ACC112 (cell line): Measurements from ENCODE around the gene GFOD1.
"Not testable (repeated sequence)": the region's sequence is repeated elsewhere in the genome, so short reads cannot be mapped to it uniquely, and the experiment has no call there.

Experiments
- H2AFZ ChIP-seq: fragments of 200-600 bp; sonication (generic); one replicate; pipeline ENCODE4 v1.6.0; 2017; ENCODE audit warnings: antibody characterized with exemption, low read length; ENCODE audit not compliant: unreplicated experiment
- H3K27ac ChIP-seq: fragments of 200-600 bp; sonication (generic); 2 replicates; pipeline ENCODE4 v1.5.1; 2014; ENCODE audit warnings: low read depth, mild to moderate bottlenecking, antibody characterized with exemption, low read length, moderate library complexity
- H3K27me3 ChIP-seq: fragments of 200-600 bp; sonication (generic); 2 replicates; pipeline ENCODE4 v1.6.1; 2014; ENCODE audit warnings: mild to moderate bottlenecking, antibody characterized with exemption, low read length, moderate library complexity, mixed read lengths; ENCODE audit not compliant: insufficient read depth
- H3K36me3 ChIP-seq: fragments of 200-600 bp; sonication (generic); 2 replicates; pipeline ENCODE4 v1.6.1; 2016; ENCODE audit warnings: mild to moderate bottlenecking, antibody characterized with exemption, low read length, moderate library complexity, mixed read lengths; ENCODE audit not compliant: insufficient read depth
- H3K4me1 ChIP-seq: fragments of 200-600 bp; sonication (generic); one replicate; pipeline ENCODE4 v1.6.1; 2016; ENCODE audit warnings: low read length, mixed read lengths; ENCODE audit not compliant: insufficient read depth, unreplicated experiment, control insufficient read depth
- H3K4me3 ChIP-seq: fragments of 200-600 bp; sonication (generic); 2 replicates; pipeline ENCODE4 v1.5.1; 2014; ENCODE audit warnings: mild to moderate bottlenecking, low read depth, low read length
- H3K79me2 ChIP-seq: fragments of 200-600 bp; sonication (generic); one replicate; pipeline ENCODE4 v1.6.0; 2016; ENCODE audit warnings: low read length; ENCODE audit not compliant: control insufficient read depth, unreplicated experiment, insufficient read depth

GFOD1 gene

DNA sequence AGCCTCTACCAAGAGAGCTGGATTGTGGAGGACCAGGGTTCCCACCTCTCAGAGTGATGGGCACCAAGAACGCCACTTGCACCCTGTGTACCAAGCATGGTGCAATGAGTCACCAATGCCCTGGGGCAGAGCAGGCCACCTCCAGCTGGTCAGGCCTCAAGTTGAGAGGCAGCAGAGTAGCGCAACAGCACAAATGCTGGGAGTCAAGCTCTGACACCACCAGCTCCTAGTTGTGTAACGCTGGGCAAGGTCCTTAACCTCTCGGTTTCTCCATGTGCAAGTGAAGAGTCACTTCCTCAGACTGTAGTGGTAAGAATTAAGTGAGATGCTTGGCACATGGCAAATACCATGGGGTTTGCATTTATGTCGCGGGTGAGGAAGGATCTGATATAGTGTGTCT lies 25.6 kb downstream of the GFOD1 start:
- Histone ChIP-seq H3K27me3 (no peaks in the 10 kb centered on the region), H3K79me2 (no peaks in the 10 kb centered on the region), H3K4me3 (no peak overlapping the region), H3K27ac (no peak overlapping the region), H2AFZ (no peak overlapping the region), H3K4me1 (peaks cover 25% of the 10 kb centered on the region), H3K36me3 (no peaks in the 10 kb centered on the region)

DNA sequence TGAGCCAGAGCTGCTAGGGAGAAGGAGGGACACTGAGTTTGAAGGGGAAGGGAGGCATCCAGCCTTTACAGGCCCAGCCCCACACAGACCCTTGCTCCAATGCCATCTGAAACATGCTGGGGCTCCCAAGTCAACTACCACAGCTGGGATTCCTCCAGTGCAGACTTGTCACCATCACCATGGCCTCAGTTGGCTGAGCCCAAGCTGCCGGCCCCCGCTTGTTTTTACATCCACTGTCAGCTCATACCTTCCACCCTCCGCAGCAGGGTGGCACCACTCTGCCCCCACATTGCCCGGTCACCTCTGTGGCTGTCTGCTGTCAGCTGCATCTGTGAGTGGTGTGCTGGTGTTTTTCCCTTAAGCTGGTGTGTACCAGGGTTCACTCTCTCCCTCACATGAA lies 26.1 kb downstream of the GFOD1 start:
- Histone ChIP-seq H3K27me3 (no peaks in the 10 kb centered on the region), H3K79me2 (no peaks in the 10 kb centered on the region), H3K4me1 (peaks cover 21% of the 10 kb centered on the region), H3K4me3 (no peak overlapping the region), H3K36me3 (no peaks in the 10 kb centered on the region), H3K27ac (no peak overlapping the region), H2AFZ (no peak overlapping the region)

DNA sequence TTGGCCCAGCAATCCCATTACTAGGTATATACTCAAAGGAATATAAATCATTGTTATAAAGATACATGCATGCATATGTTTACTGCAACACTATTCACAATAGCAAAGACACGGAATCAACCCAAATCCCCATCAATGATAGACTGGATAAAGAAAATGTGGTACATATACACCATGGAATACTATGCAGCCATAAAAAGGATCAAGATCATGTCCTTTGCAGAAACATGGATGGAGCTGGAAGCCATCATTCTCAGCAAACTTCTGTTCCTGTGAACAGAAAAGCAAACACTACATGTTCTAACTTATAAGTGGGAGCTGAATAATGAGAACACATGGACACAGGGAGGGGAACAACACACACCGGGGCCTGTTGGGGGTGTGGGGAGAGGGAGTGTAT lies 27.1 kb downstream of the GFOD1 start:
- H3K36me3 ChIP-seq, H3K27me3 ChIP-seq, H3K4me3 ChIP-seq, H3K79me2 ChIP-seq, H2AFZ ChIP-seq, H3K27ac ChIP-seq: not testable (repeated sequence)
- peaks cover 12% of the 10 kb centered on the region for H3K4me1 ChIP-seq

GRCh38 chr6:13457577-13457976 lies 29.8 kb downstream of the GFOD1 start:
- Histone ChIP-seq H3K36me3 (no peaks in the 10 kb centered on the region), H3K4me3 (no peak overlapping the region), H3K79me2 (no peaks in the 10 kb centered on the region), H3K27ac (no peak overlapping the region), H3K27me3 (no peaks in the 10 kb centered on the region), H2AFZ (no peak overlapping the region), H3K4me1 (peaks cover 21% of the 10 kb centered on the region)

GRCh38 chr6:13455552-13455966 lies 31.8 kb downstream of the GFOD1 start:
- Histone ChIP-seq H3K27me3 (no peaks in the 10 kb centered on the region), H3K4me1 (peaks cover 15% of the 10 kb centered on the region), H3K79me2 (no peaks in the 10 kb centered on the region), H3K27ac (no peak overlapping the region), H3K4me3 (no peak overlapping the region), H2AFZ (no peak overlapping the region), H3K36me3 (no peaks in the 10 kb centered on the region)

DNA sequence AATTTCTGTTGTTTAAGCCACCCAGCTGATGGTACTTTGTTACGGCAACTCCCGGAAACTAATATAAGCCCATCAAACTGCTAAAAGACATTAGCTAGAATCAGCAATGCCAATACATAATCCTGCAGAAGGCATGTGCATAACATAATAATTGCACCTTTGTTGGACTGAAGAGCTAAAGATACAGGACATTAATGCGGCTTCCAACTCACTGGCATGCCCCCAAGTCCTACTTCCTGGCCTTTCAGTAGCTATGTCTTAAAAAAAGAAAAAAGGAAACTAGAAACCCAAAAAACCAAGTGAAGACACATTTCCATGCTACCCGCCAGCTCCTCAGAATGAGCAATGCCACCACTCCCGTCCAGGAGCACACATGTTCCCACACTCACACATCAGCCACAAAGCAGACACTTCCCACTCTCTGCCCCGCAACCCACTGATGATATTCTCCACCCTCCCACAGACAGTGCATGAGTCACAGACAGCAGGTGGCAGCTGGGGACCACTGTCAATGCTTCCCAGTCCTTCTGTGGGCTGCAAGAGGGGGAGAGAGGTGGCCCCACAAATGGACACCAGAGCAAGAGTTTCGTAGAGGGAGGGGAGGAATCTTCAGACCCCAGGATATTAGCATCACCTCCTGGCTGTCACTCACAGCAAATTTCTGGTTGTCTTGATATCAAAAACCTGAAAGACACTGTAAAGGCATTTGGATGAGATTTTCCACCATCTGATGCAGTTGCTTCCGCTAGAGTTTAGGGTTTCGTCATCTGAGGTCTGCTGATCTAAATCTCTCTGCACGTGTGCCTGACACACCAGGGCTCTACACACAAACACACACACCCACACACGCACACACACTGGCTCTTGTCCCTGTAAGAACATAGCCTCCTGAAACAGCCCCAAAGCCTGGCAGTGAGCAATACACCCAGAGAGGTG lies 32.8 kb downstream of the GFOD1 start:
- H2AFZ ChIP-seq = no peak overlapping the region
- no peaks in the 10 kb centered on the region for H3K27me3 ChIP-seq
- H3K4me3 ChIP-seq = no peak overlapping the region
- peaks cover 15% of the 10 kb centered on the region for H3K4me1 ChIP-seq
- no peaks in the 10 kb centered on the region for H3K79me2 ChIP-seq
- no peaks in the 10 kb centered on the region for H3K36me3 ChIP-seq
- H3K27ac ChIP-seq = no peak overlapping the region

- Histone ChIP-seq H3K36me3 (no peaks in the 10 kb centered on the region), H3K79me2 (no peaks in the 10 kb centered on the region), H3K4me1 (peaks cover 15% of the 10 kb centered on the region), H3K27me3 (no peaks in the 10 kb centered on the region), H3K4me3 (no peak overlapping the region), H3K27ac (no peak overlapping the region), H2AFZ (no peak overlapping the region)
These were observed 33.6 kb downstream of the GFOD1 start for GRCh38 chr6:13453771-13454251.

DNA sequence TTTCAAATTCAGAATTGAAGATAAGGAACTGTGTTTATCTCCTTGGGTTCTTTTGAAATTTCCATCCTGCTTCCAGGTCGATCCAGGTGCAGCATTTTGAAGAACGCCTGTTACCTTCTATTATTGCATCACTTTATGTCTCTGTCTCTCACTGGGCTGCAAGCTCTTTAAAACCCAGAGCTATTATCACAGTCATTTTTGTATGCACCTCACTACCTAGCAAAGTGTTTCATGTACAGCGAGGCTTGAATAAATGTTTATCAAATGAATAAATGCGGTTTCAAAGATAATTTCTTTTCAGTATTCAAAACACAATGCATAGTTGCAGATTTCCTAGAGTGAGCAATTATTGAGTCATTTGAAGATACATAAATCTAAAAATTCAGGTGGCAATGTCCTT lies 34.2 kb downstream of the GFOD1 start:
- no peaks in the 10 kb centered on the region for H3K36me3 ChIP-seq
- H3K79me2 ChIP-seq = no peaks in the 10 kb centered on the region
- no peaks in the 10 kb centered on the region for H3K27me3 ChIP-seq
- no peak overlapping the region for H3K27ac ChIP-seq
- no peak overlapping the region for H2AFZ ChIP-seq
- H3K4me1 ChIP-seq = peaks cover 15% of the 10 kb centered on the region
- H3K4me3 ChIP-seq = no peak overlapping the region

- Histone ChIP-seq H3K4me3 (no peak overlapping the region), H3K27ac (no peak overlapping the region)
These were observed 34.9 kb downstream of the GFOD1 start for GRCh38 chr6:13452346-13453117.

DNA sequence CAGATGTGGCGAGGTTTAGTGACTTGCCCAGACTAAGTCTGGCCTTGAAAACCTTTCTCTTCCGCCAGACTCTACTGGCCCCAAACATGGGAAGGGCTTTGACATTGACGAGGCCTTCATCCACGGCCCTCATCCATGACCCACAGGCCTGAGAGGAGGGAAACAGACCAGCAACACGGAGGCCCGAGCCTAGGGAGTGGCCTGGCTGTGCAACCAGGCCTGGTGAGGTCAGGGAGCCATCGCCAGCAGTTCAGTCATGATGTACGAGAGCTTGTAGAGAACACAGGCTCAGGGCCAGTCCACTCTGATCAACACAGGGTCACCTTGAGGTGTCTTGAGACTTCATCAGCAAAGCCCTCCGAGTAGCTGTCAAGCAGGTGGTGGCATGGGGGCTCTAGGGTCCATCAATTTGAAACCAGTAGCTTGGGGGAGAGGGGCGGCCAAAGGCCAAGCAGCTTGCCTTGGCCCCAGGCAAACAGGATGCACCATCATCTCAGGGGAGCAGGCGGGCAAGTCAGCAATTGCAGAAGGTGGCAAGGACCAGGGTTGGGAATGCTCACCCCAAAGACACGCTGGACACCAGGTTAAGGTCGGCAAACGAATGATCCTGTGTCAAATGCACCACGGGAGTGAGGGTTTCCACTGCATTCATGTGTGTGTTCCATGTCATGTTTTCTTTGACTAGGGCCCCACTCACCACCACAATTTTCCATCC lies 36.1 kb downstream of the GFOD1 start:
- no peak overlapping the region for H2AFZ ChIP-seq
- peaks cover 15% of the 10 kb centered on the region for H3K4me1 ChIP-seq
- H3K4me3 ChIP-seq = no peak overlapping the region
- no peaks in the 10 kb centered on the region for H3K27me3 ChIP-seq
- H3K36me3 ChIP-seq = no peaks in the 10 kb centered on the region
- H3K79me2 ChIP-seq = no peaks in the 10 kb centered on the region
- H3K27ac ChIP-seq = no peak overlapping the region

More at GRCh38 chr6:13452346-13453117, 34.9 kb downstream of the GFOD1 start:
- Histone ChIP-seq H2AFZ (no peak overlapping the region), H3K27me3 (no peaks in the 10 kb centered on the region), H3K36me3 (no peaks in the 10 kb centered on the region), H3K4me1 (peaks cover 15% of the 10 kb centered on the region), H3K79me2 (no peaks in the 10 kb centered on the region)
